M059J (cell line): ENCODE data around the gene MED12L. TPM values are rescaled to one million over a fixed set of nuclear protein-coding genes. Genes with fewer than 3 reads are reported as not detected.

Experiments used
- DNase-seq: peaks from one replicate; pipeline ENCODE4 v3.0.0-alpha.2; 2012; ENCODE audit warnings: low read depth
- total RNA-seq: library from RNA; depleted of rRNA; stranded (reverse); fragments of >200 nt; shearing (Covaris generic); gene quantifications from 2 replicates; pipeline ENCODE4 v1.2.3, GENCODE V29; 2014

The MED12L gene
- total RNA-seq, 1 experiment from 2014 or later, result 0.84 TPM

GRCh38 chr3:151133917-151134450 is 48.5 kb downstream of the MED12L start:
- peak; percentile 5 for DNase-seq

GRCh38 chr3:151135541-151136337 is 50.3 kb downstream of the MED12L start:
- peak; percentile 87 for DNase-seq

DNA sequence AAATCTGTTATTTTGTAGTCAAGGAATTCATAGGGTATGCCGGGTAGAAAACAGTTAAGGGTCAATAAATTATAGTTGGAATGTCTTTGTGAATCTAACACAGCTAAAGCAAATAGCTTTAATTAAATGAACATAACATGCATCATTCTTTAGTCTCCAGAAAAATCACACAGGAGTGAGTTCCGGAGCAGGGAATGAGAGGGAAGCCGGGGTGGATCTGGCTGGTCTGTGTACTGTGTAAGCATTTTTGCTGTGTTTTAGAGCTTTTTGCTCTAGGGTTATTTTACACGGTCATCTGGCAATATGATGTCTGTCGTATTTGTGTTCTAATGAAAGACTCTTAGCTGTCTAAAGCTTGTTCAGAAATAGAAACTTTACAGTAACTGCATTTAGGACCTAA is 57.5 kb downstream of the MED12L start:
- no peak for DNase-seq

DNA sequence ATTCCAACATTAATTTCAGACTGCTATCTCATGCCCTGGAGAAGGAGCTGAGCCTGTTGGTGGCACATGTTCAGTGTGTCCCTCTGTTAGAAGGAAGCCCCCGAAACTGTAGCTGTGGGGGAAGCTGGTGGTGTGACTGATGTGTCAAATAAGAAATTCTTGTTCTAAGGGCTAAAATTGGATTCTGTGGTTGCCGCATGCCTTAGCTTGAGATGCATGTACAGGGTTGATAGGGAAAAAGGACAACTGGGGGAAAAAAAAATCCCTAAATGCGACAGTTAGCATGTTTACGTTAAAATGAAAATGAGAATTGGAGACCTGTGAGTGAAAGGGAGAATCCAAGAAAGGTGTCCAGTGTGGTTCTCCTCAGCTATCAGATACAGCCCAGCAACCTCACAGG is 58.6 kb downstream of the MED12L start:
- DNase-seq, result no peak

GRCh38 chr3:151144760-151145159 is 59.3 kb downstream of the MED12L start:
- DNase-seq, result no peak

DNA sequence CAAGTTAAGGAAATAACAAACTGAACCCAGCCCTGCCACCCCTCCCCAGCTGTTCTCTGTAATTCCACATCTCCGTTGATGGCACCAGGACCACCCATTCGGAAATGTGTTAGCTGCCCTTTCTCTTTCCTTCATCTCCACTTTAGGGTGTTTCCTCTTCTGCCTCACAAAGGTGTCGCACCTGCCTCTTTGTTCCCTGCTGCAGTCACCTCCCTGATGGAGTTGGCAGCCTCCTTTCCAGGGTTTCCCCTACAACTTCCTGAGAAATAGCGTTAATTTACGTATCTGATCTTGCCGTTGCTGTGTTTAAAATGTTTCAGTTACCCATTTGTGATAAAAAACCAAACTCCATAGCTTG is 60.2 kb downstream of the MED12L start:
- DNase-seq, result no peak

GRCh38 chr3:151146071-151146730 is 60.7 kb downstream of the MED12L start:
- peak; percentile 80 for DNase-seq

DNA sequence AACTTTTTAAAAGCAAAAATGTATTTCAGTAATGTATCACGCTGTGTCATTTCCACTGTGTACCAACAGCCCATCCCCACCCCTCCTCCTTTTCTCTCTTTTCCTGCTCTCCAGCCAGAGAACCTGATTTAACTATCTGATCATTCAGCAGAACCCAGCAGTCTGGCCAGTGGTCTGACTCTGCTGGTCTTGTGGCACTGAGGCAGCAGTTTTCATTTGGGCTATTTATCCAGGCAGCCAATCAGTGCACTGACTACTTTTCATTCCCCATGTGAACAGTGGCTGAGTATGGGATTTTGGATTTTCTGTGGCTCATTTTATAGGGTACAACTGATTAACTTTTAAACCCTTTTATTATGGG is 61.2 kb downstream of the MED12L start:
- no peak for DNase-seq

DNA sequence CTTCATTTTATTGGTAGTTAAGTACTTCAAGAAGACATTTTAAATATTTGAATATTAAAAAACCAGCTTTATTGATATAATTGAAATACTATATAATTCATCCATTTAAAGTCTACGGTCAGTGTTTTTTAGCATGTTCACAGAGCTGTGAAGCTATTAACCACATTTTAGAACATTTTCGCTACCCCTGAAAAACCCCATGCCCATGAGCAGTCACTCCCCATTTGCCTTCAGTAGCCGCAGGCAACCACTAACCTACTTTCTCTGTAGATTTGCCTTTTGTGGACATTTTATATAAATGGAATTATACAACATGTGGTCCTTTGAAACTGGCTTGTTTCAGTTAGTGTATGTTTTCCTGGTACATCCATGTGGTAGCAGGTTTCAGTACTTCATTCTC is 61.8 kb downstream of the MED12L start:
- no peak for DNase-seq

DNA sequence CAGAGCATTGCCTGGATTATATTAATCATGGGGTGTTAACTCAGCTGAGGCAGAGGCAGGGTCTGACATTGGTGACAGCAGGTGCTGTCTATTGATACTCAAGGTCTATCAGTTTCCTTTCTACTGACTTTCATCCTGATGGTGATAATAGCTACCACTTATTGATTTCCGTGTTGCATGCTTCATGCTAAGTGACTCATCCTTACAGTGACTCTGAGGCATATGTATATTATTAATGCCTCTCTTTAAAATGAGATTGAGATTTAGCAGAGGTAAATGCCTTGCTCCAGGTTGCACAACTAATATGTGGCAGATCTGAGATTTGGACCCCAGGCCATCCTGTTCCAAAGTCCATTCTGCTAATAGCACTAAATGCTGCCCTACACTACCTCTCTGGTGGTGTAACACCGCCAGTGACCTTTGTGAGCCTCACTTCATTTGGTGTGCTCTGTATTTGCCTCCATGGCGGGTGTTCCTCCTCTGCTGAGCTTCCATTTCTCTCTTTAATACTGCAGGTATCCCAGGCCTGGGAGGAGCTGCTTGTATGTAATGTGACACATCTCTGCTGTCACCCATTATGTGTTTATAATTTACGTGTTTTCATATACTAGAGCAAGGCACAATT is 67.1 kb downstream of the MED12L start:
- DNase-seq, result no peak

- DNase-seq, result no peak
Observed at GRCh38 chr3:151154566-151154965, 69.1 kb downstream of the MED12L start.

DNA sequence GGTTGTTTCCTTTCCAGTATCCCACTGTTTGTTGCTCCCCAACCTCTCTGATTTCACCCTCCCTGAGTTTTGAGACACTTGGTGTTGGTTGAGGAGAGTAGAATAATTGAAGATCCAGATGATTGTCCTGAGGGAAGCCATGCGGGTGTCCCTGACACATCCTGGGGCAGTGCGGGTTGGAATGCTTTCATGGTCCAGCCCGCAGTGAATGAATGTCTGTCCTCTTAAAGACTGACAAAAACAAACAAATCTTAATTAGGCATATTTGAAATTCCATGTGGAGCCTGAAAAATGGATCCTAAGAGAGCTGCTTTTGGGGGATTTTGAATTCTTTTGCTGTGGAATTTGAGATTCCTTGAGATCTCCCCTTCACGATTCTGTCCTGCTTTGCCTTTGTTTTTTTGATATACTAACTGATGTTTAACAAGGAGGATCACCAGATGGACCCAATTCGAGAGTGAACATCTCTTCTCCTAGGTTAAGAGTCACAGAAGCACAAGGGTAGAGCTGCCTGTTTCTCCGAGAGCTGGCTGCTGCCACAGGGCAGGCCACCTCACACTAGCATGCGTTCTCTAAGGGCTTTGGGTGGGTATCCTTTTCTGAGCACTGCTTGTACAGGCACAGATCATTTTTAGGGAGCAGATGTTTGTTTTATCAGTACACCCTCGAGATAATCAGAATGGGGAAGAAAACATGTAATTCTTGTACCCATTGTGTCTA is 70.1 kb downstream of the MED12L start:
- DNase-seq, result peak; percentile 19

DNA sequence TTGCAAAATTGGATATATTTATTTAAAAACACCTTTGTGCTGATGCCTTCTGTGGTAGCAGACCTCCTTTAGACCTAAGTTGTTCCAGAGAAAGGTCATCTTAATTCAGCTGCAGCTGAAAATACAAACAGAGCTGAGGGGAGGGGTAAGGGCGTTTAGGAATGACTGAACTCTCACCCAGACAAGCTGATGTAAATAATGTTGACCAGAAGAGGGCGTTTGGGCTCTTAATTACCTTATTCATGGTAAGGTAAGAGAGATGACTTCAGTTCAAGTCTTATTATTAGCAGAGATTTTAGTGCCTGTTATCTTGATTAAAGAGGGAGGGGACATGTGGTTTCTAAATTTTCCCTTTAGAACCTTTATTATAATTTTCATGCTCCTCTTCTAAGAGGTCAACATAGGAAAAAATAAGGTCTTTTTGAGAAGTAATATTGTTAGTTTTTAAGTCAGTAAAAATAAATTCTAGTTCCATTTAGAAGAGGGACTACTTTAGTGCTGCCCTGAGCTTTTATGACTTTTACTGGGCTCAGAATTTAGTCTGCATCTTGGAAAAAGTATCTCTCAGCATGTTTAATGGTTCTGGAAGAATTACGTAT is 71.3 kb downstream of the MED12L start:
- peak; percentile 74 for DNase-seq

- no peak for DNase-seq
Observed at GRCh38 chr3:151159806-151160205, 74.3 kb downstream of the MED12L start.

- DNase-seq, result no peak
Observed at GRCh38 chr3:151165226-151165625, 79.8 kb downstream of the MED12L start.

- no peak for DNase-seq
Observed at GRCh38 chr3:151166161-151166560, 80.7 kb downstream of the MED12L start.

DNA sequence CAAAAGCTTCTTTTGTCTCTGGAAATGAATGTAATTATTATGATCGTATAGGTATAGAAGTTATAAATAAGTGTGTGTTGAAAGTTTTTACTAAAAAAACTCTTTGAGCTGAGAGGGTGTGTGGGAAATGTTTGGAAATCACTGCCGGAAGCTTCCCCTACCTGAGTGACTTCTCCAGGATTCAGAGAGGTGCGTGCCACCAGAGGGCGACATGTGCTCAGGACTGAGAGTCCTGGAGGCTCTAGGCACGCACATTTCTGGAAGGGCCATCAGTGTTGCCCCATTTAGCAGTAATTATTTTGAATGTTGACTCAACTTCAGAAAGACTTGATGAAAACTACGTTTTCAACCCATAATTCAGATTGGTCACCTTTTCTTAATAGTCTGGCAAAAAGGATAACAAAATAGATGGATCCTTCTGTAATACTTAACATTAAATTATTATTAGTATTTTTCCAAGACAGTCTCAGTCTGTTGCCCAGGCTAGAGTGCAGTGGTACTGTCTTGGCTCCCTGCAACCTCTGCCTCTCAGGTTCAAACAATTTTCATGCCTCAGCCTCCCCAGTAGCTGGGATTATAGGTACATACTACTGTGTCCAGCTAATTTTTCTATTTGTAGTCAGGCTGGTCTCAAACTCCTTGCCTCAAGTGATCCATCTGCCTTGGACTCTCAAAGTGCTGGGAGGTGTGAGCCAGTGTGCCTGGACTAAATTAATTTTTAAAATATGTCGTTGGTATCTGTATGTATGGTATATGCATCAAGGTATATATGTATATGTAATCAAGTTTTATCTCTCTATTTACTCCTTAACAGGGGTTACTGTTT is 83.0 kb downstream of the MED12L start:
- DNase-seq, result peak; percentile 75

DNA sequence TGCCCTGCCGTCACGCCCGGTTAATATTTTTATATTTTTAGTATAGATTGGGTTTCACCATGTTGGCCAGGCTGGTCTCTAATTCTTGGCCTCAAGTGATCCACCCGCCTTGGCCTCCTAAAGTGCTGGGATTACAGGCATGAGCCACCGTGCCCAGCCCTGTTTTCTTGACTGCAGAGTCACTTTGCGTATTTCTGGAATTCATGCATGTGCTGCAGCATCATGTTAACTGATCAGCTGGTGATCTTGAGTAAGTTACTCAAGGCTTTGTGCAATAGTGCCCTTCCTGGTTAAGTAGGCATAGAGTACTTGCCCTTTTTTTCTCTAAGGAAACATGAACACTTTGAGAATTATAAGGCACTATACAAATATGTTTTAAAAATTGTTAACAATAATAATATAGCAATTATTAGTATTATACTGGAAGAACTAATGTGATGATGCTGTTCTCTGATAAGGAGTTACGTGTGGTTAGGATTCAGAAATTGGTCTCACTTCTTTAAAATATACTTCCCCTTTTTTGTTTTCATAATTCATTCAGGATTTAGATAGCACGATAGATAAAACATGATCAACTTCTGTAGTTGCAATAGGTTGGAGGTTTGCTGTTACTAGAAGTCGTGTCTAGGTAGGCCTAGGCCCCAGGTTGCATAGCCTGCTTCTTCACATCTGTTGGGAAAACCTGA is 83.9 kb downstream of the MED12L start:
- DNase-seq, result no peak

DNA sequence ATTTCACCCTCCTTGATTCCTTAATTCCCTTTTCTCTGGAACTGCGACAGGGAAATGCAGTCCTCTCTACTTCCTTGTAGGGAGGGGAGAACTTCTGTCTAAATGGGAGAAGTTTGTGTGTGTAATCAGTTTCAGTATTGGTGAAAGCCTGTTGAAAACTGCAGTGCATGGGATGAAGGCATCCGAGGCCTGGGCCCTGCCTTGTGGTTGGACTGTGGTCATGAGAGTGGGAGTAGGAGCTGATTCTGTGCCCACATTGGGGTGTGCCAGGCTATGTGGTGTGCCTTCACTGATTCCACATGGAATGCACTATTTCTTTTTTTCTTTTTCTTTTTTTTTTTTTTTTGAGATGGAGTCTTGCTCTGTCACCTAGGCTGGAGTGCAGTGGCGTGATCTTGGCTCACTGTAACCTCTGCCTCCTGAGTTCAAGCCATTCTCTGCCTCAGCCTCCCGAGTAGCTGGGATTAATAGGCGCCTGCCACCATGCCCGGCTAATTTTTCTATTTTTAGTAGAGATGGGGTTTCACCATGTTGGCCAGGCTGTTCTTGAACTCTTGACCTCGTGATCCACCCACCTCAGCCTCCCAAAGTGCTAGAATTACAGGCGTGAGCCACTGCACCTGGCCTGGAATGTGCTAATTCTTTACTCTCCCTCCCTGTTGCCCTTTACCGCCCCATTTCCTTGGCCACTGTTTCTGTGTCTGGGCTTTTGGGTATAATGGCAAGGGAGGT is 84.7 kb downstream of the MED12L start:
- peak; percentile 52 for DNase-seq
